GM19372 (cell line): ENCODE results near the gene CNNM3.
A peak's percentile ranks its signal among the peaks of the same experiment; 100 is the strongest.

Experiments used
- ATAC-seq: cut with Tn5 transposase; IDR thresholded peaks from one replicate; pipeline ENCODE4 v1.9.1; 2021; ENCODE audit warnings: mild to moderate bottlenecking, low read depth, moderate library complexity; ENCODE audit not compliant: unreplicated experiment

The CNNM3 gene

GRCh38 chr2:96874198-96874831 lies 58.2 kb downstream of the CNNM3 start:
- ATAC-seq = peak; percentile 47

- no peak for ATAC-seq
Measured at GRCh38 chr2:96875498-96876268, 59.6 kb downstream of the CNNM3 start.

GRCh38 chr2:96876269-96877041 lies 60.4 kb downstream of the CNNM3 start:
- ATAC-seq = no peak

GRCh38 chr2:96877042-96877451 lies 61.0 kb downstream of the CNNM3 start:
- ATAC-seq = no peak

GRCh38 chr2:96877631-96878092 lies 61.6 kb downstream of the CNNM3 start:
- ATAC-seq = no peak

GRCh38 chr2:96878171-96878570 lies 62.1 kb downstream of the CNNM3 start:
- ATAC-seq = no peak

- ATAC-seq = no peak
Measured at GRCh38 chr2:96878796-96879544, 62.9 kb downstream of the CNNM3 start.

GRCh38 chr2:96879545-96880040 lies 63.5 kb downstream of the CNNM3 start:
- no peak for ATAC-seq

- no peak for ATAC-seq
Measured at GRCh38 chr2:96880891-96881273, 64.8 kb downstream of the CNNM3 start.

- no peak for ATAC-seq
Measured at GRCh38 chr2:96881349-96882195, 65.5 kb downstream of the CNNM3 start.

- ATAC-seq = no peak
Measured at GRCh38 chr2:96882230-96882629, 66.2 kb downstream of the CNNM3 start.

GRCh38 chr2:96882906-96883305 lies 66.8 kb downstream of the CNNM3 start:
- no peak for ATAC-seq

GRCh38 chr2:96883306-96883705 lies 67.2 kb downstream of the CNNM3 start:
- no peak for ATAC-seq
